C4-2B (cell line): Measurements from ENCODE around the gene ZCCHC9.
"Not testable (repeated sequence)": the region's sequence is repeated elsewhere in the genome, so short reads cannot be mapped to it uniquely, and the experiment has no call there.

Experiments used
- H3K27ac ChIP-seq: fragments of 450-650 bp; 2 replicates; pipeline ENCODE4 v1.5.1; 2017
- CTCF ChIP-seq: fragments of 450-650 bp; conservative IDR thresholded peaks from 2 replicates; pipeline ENCODE4 v1.5.1; 2017; ENCODE audit warnings: mild to moderate bottlenecking
- ZFX ChIP-seq: fragments of 450-650 bp; IDR thresholded peaks from 2 replicates; pipeline ENCODE4 v1.6.1; 2017

ZCCHC9 gene

GRCh38 chr5:81317536-81317935 is 16.1 kb downstream of the ZCCHC9 start:
- no peak overlapping the region for H3K27ac ChIP-seq
- no peak for TF ChIP-seq ZFX
- TF ChIP-seq CTCF, result no peak

- H3K27ac ChIP-seq, result no peak overlapping the region
- TF ChIP-seq ZFX, result no peak
- TF ChIP-seq CTCF, result no peak
Measured at GRCh38 chr5:81326554-81326953, 25.2 kb downstream of the ZCCHC9 start.

- TF ChIP-seq ZFX (no peak), CTCF (no peak)
- no peak overlapping the region for H3K27ac ChIP-seq
Measured at GRCh38 chr5:81334304-81335061, 33.1 kb downstream of the ZCCHC9 start.

- TF ChIP-seq ZFX, result no peak
- no peak for TF ChIP-seq CTCF
- no peak overlapping the region for H3K27ac ChIP-seq
Measured at GRCh38 chr5:81335946-81336345, 34.6 kb downstream of the ZCCHC9 start.

- no peak overlapping the region for H3K27ac ChIP-seq
- no peak for TF ChIP-seq CTCF
- no peak for TF ChIP-seq ZFX
Measured at GRCh38 chr5:81336556-81336955, 35.2 kb downstream of the ZCCHC9 start.

GRCh38 chr5:81337803-81338202 is 36.4 kb downstream of the ZCCHC9 start:
- H3K27ac ChIP-seq, result no peak overlapping the region
- TF ChIP-seq ZFX (no peak), CTCF (no peak)

GRCh38 chr5:81338213-81338612 is 36.8 kb downstream of the ZCCHC9 start:
- H3K27ac ChIP-seq, result not testable (repeated sequence)

- TF ChIP-seq CTCF (no peak), ZFX (no peak)
- H3K27ac ChIP-seq, result no peak overlapping the region
Measured at GRCh38 chr5:81344736-81345135, 43.3 kb downstream of the ZCCHC9 start.
